A375 (cell line): ENCODE measurements around the gene PLK1. TPM values are rescaled to one million over a fixed set of nuclear protein-coding genes. Genes with fewer than 3 reads are reported as not detected.

Source experiments
- total RNA-seq: library from RNA; depleted of rRNA; stranded (reverse); fragments of >200 nt; shearing (Covaris generic); gene quantifications from 2 replicates; pipeline ENCODE4 v1.2.3, GENCODE V29; 2014; rRNA removed

Gene PLK1
- total RNA-seq: 67.6 and 86.8 TPM in 2 replicates

DNA sequence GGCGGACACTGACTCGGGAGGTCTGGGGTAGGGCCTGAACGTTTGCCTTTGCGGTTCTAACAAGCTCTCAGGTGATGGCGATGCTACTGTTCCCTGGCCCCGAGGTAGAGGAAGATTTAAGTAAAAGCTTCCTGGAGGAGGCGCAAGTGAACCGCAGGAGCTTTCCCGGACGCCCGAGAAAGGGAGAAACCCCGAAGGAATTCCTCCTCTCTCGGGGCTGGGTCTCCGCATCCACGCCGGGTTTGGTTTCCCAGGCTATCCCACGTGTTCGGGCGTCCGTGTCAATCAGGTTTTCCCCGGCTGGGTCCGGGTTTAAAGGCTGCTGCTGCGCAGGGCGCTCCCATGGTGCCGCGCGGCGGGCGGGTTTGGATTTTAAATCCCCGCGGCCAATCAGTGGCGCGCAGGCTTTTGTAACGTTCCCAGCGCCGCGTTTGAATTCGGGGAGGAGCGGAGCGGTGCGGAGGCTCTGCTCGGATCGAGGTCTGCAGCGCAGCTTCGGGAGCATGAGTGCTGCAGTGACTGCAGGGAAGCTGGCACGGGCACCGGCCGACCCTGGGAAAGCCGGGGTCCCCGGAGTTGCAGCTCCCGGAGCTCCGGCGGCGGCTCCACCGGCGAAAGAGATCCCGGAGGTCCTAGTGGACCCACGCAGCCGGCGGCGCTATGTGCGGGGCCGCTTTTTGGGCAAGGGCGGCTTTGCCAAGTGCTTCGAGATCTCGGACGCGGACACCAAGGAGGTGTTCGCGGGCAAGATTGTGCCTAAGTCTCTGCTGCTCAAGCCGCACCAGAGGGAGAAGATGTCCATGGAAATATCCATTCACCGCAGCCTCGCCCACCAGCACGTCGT is at the start of gene PLK1:
PLK1 (plus strand) TSS at position 460 of the 844 bp plus-strand sequence; CDS start at position 504, 44 bp downstream.

DNA sequence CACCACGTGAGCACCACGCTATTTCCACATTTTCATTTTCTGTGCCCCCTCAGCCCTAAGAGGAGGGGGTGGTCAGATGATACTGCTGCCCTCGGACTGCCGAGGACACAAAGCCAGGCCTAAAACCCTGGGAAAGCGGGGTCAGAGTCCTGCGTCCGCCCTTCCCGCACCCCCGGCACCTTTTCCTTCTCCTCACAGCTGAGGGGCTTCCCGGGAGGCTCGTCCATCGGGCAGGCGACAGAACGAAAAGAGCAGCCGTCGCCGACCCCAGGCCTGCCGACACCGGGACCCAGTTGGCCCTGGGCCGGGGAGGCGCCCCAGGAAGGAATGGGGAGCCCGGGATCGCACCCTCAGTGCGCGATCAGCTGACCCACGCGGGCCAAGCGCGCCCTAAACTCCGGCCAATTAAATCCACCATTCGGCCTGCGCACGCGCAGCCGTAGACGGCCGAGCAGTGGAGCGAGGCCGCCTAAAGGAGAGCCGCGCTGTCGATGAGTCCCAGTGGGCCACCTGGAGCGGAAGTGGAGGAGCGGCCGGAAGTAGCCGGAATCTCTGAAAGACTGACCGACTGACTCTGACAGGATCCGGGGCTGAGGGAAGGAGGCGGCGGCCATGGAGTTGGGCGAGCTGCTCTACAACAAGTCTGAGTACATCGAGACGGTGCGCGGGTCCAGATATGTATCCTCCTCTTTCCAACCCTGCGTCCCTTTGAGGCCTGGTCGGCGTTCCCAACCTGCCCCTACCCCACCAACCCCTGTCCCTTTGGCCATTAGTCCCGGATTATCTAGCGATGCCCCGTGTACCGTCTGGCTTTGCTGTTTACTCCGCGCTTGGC is 37.5 kb upstream of the PLK1 start, which contains the start of the genes DCTN5 and PALB2:
DCTN5 (plus strand) TSS at position 536 of the 835 bp plus-strand sequence; CDS start at position 613, 77 bp downstream.
PALB2 (minus strand) TSS at position 380 of the 835 bp plus-strand sequence; CDS start at position 227, 153 bp downstream.

DNA sequence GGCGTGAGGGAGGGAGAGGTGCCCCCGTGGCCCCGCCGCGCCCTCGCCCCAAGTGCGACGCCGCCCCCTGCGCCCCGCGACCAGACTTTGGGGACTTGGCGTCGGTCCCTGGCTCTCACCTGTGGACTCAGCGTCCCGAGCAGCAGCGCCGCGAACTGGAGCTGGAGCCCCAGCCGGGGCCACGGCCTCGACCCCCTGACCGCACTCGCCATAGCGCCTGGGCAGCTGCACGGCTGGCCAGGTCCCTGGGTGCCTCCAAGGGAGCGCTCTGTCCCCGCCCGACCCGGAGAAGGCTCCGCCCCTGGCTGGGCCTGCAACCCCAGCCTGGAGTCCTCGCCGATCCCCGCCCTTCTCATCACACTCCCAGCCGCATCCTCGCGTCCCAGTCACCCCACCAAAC is 34.3 kb downstream of the PLK1 start, which contains the start of gene ERN2:
ERN2 (minus strand) TSS at position 247 of the 400 bp plus-strand sequence; CDS start at position 212, 35 bp downstream.

Other genes with a start within 250 kb of the PLK1 start
- gene COG7, start 225.7 kb upstream of the PLK1 start, total RNA-seq: 17.9 and 18.0 TPM in 2 replicates
- 39.4 and 42.4 TPM in 2 replicates for gene GGA2, start 168.4 kb upstream of the PLK1 start, total RNA-seq
- 42.3 and 57.8 TPM in 2 replicates for gene EARS2, start 121.5 kb upstream of the PLK1 start, total RNA-seq
- gene UBFD1, start 121.2 kb upstream of the PLK1 start, total RNA-seq: 85.3 and 88.8 TPM in 2 replicates
- 195 and 197 TPM in 2 replicates for gene NDUFAB1, start 82.6 kb upstream of the PLK1 start, total RNA-seq
- gene PALB2, start 37.6 kb upstream of the PLK1 start, total RNA-seq: 10.7 and 13.7 TPM in 2 replicates
- gene DCTN5, start 37.4 kb upstream of the PLK1 start, total RNA-seq: 33.6 and 36.0 TPM in 2 replicates
- gene ERN2, start 34.3 kb downstream of the PLK1 start, total RNA-seq: not detected in 2 replicates
- not detected in 2 replicates for gene CHP2, start 76.1 kb downstream of the PLK1 start, total RNA-seq
- not detected in 2 replicates for gene PRKCB, start 157.1 kb downstream of the PLK1 start, total RNA-seq